HS-27A (cell line): ENCODE measurements around the gene METRN.

Experiments
- DNase-seq: peaks from one replicate; pipeline ENCODE4 v3.0.0-alpha.2; 2012; ENCODE audit warnings: low read depth, missing footprints

Gene METRN

DNA sequence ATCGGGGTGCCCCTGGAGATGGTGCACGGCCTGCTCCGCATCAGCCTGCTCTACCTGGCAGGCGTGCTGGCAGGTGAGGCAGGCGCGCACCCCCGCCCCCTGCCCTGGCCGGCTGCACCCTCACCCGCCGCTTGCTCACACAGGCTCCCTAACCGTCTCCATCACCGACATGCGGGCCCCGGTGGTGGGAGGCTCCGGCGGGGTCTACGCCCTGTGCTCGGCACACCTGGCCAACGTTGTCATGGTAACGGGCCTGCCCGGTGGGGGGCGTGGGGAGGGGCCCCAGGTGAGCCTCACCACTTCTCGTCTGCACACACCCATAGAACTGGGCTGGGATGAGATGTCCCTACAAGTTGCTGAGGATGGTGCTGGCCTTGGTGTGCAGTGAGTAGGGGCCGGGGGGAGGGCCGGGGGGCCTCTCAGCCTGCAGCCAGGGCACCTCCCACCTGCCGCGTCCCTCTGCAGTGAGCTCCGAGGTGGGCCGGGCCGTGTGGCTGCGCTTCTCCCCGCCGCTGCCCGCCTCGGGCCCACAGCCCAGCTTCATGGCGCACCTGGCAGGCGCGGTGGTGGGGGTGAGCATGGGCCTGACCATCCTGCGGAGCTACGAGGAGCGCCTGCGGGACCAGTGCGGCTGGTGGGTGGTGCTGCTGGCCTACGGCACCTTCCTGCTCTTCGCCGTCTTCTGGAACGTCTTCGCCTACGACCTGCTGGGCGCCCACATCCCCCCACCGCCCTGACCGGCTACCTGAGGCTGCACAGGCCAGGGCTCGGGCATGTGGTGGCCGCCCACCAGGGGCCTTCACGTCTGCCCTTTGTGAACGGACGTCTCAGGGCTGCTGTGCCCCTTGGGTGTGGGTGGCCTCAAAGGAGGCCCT lies 37.4 kb upstream of the METRN start:
- no peak for DNase-seq

GRCh38 chr16:678209-678857 lies 36.6 kb upstream of the METRN start:
- DNase-seq = no peak

- no peak for DNase-seq
Observed at GRCh38 chr16:678858-679813, 35.8 kb upstream of the METRN start.

DNA sequence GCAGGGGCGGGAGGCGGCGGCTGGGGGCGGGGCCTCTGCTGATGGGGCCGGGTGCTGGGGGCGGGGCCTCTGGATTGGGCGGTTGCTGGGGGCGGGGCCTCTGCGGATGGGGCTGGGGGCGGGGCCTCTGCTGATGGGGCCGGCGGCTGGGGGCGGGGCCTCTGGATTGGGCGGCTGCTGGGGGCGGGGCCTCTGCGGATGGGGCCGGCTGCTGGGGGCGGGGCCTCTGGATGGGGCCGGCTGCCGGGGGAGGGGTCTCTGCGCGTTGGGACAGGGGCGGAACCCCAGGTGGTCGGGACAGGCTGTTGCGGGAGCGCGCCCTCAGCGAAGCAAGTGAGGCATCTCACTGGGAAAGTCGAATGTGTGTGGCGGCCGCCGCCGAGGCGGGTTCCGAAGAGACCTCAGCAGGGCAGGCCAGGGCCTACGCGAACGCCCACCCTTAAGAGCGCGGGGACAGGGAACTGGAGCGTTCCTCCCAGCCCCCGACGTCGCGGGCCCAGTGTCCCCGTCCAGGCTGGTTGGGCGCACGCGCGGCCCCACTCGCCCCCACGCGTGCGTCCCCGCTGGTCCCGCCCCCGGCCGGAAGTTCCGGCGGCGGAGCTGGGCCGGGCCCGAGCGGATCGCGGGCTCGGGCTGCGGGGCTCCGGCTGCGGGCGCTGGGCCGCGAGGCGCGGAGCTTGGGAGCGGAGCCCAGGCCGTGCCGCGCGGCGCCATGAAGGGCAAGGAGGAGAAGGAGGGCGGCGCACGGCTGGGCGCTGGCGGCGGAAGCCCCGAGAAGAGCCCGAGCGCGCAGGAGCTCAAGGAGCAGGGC lies 34.9 kb upstream of the METRN start, which contains the start of gene STUB1:
TSS of gene STUB1 (plus strand) at position 597 of the 811 bp plus-strand sequence. CDS start at position 713, 116 bp downstream.
- DNase-seq = peak; percentile 56

DNA sequence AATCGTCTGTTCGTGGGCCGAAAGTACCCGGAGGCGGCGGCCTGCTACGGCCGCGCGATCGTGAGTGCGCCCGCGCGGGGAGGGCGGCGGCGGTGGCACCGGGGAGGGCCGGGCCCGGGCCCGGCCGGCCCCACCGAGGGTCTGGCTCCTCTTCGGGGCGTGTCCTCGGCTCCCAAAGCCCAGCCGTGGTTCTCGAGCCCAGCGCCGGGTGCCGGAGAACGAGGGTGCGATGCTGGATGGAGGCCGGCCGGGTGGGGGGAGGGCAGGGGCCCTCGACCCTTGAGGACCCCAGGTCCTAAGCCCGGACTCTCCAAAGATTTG lies 34.3 kb upstream of the METRN start:
- no peak for DNase-seq

DNA sequence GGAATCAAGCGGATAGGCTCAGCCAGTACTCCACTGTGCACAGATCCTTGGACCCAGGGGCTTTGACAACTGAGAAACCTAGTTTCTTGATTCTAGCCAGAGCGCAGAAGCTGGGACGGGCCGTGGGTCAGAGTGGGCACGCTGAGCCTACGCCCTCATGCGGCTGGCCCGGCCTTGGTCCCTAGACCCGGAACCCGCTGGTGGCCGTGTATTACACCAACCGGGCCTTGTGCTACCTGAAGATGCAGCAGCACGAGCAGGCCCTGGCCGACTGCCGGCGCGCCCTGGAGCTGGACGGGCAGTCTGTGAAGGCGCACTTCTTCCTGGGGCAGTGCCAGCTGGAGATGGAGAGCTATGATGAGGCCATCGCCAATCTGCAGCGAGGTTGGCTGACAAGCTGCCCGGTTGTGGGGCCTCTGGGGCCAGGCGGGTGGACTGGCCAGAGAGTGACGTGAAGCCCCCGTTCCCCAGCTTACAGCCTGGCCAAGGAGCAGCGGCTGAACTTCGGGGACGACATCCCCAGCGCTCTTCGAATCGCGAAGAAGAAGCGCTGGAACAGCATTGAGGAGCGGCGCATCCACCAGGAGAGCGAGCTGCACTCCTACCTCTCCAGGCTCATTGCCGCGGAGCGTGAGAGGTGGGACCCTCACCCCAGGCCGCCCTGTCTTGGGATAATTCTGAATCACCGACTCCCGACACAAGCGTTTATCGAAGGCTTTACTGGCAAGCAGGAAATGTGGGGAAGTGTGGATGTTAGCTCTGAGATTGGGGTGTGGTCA lies 33.8 kb upstream of the METRN start:
- no peak for DNase-seq

DNA sequence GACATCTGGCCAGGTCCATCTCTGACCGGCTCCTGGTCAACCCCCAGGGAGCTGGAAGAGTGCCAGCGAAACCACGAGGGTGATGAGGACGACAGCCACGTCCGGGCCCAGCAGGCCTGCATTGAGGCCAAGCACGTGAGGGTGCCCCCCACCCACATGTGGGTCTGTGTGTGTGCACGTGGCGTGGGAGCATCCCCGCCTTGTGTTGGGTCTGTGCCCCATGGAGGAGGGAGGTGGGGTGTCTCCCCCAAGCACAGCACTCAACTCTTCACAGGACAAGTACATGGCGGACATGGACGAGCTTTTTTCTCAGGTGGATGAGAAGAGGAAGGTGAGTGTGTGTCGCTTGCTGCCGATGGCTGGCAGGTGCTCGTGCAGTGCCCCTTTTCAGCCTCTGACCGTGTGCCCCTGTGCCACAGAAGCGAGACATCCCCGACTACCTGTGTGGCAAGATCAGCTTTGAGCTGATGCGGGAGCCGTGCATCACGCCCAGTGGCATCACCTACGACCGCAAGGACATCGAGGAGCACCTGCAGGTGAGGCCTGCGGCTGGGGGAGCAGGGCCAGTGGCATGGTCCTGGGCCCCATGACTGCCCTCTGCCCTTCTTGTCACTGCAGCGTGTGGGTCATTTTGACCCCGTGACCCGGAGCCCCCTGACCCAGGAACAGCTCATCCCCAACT lies 33.0 kb upstream of the METRN start:
- DNase-seq = no peak

- no peak for DNase-seq
Observed at GRCh38 chr16:682493-683395, 32.2 kb upstream of the METRN start.

DNA sequence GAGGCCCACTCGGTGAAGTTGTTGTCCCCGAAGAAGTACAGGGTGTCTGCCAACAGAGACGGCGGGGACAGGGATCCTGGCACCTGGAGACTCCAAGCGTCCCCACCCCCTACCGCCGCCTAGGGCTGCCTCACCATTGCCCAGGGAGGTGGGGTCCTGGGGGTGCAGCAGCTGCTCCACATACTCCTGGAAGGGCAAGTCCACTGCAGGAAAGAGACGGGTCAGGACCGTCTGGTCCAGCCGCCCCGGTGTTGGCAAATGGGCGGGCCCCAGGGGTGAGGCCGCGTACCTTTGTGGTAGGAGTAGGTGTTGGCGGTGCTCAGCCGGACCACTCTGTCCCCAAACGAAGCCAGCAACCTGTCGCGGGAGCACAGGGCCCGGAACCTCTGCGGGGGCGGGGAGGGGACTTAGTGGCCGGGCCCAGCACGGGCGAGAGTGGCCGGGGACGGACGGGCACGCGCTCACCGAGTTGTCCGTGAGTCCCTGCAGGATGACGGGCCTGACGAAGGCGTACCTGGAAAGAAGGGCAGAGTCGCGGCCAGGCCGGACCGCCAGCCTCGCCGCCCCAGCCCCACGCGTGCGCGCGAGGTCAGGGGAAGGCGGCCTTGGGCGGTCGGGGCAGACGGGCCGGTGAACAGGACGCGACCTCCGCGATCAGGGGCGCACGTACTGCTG lies 31.4 kb upstream of the METRN start:
- no peak for DNase-seq

GRCh38 chr16:684071-684794 lies 30.7 kb upstream of the METRN start, which contains the start of gene JMJD8:
Gene JMJD8, minus strand, starts transcription at chr16:684334. Its CDS starts 15 bp downstream, at chr16:684319.
- no peak for DNase-seq

DNA sequence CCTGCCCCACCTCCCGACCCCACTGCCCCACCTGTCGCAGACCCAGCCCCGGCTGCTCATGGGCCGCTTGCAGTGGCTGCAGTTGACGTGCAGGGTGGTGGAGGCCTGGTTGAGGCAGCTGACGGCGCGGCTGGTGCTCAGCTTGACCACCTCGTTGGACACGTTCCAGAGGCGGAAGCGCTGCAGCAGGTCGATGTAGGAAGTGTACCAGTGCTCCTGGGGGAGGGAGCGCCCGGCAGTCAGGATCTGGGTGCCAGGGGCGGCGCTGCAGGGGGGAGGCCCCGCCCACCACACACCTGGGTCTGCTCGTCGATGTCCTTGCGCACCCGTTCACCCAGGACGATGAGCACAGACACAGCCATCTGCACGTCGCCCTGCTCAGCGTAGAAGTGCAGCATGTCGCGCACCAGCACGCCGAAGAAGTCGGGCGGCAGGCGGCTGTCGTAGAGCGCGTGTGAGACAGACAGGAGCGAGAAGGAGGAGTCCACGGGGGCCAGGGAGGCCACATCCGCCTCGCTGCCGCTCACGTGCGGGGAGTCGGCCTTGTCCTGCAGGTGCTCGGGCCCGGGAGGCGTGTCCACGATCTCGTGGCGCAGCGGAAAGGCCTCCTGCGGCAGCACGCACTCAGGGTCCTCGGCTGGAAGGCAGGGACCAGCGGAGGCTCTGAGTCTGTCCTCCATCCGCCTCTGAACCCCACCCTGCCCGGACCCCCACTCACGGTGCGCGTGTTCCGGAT lies 29.8 kb upstream of the METRN start:
- no peak for DNase-seq

DNA sequence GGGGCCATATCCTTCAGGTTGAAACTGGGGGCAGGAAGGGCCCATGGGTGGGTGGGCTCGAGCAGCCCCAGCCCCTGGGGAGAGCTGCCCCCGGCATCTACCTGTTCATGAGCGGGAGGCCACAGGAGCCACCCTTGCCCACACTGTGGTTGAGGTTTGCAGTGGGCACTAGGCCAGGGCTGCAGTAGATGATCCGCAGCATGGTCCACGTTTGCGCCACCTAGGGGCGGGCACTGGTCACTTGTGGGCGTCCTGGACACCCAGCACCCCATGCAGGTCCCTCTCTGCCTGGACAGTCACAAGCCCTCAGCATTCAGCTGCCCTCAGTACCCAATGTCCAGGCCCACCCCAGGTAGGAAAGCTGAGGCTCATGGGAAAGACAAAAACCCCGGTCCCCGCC lies 29.0 kb upstream of the METRN start:
- DNase-seq = no peak

GRCh38 chr16:686459-687260 lies 28.3 kb upstream of the METRN start:
- DNase-seq = no peak

DNA sequence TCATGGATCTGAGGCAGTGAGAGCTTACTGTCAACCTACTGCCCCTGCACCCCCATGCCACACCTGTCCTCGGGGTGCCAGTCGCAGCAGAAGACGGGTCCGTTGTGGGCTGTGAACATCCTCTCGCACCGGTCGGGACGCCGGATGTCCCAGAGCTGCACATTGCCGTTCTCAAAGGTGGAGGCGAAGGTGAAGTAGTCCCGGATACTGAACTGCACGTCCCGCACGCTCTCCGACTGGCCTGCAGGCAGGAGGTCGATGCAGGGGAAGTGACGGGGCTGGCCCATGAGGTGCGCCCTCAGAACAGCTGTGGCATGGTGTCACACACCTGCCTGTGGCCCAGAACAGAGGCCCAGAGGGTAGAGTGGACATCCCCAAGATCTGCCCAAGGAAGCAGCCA lies 27.4 kb upstream of the METRN start:
- DNase-seq = no peak

DNA sequence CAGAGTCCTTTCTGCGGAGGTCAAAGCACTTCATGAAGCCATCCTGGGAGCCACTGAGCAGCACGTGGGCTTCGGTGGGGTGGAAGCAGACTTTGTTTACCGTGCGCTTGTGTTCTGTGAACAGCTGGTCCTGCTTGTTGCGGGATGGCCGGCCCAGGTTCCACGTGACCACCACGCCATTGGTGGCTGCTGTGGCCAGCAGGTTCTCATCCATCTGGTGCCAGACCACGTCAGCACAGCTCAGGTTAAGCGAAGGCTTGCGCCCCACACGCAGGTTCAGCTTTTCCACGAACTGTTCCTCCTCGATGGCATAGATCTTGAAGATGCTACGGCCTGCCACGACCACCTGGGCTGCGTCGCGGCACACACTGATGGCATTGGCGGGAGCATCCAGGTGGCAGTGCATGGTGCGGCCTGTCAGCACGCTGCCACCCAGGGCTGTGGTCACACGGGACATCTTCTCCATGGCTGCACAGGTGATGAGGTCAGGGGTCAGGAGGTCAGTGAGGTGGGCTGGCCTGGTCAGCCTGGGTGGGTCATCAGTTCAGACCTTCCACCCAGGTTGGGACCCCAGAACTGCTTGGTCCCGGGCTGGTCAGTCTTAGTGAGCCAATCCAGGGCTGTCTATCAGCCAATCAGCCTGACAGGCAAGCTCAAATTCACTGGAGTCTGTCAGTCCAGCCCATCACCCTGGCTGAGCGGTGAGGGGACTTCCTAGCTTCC lies 25.6 kb upstream of the METRN start:
- no peak for DNase-seq
